ENCODE results near the gene ENOX1. TPM values are rescaled to one million over a fixed set of nuclear protein-coding genes. Genes with fewer than 3 reads are reported as not detected.

The ENOX1 gene
- total and polyA plus RNA-seq, 9 of the 15 experiments (the other 6 are each of a cell fraction or from before 2014, with no cell fraction given), result not detected

DNA sequence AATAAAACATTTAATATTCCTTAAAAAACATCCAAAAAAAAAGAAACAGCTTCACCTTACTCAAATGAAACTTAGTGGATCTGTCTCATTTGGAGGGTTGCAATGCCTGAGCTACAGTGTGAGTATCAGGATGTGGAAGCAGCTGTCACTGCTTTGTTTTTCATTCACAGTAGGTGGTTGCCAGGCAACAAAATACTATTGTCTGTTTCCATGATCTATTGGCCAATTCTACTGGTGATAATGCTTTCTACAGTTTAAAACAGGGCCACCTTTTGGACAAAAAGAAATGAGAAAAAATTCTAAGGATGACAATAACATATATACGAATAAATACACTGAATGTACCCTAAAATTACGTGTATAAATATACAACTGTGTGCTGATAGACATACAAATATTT lies 3.0 kb downstream of the ENOX1 start:
- Histone ChIP-seq H3K9me1 (ENCODE audit: control insufficient read depth, insufficient read depth, low read length) (no peaks in the 10 kb centered on the region), H3K27ac (ENCODE audit: extremely low read depth, low read depth, low read length) (no peak overlapping the region), H3K9me3 (replicated peaks; ENCODE audit: control insufficient read depth, insufficient read depth, low read depth, low read length) (no peaks in the 10 kb centered on the region), H2AFZ (ENCODE audit: low read depth, low read length) (no peak overlapping the region), H3K4me3 (no peak overlapping the region), H3K79me2 (ENCODE audit: control insufficient read depth, insufficient read depth, low read length) (no peaks in the 10 kb centered on the region), H4K20me1 (replicated peaks; ENCODE audit: control insufficient read depth, insufficient read depth, low read length) (no peaks in the 10 kb centered on the region), H3K4me2 (ENCODE audit: insufficient read depth, low read length) (no peak overlapping the region), H3K36me3 (ENCODE audit: control insufficient read depth, insufficient read depth, low read length) (no peaks in the 10 kb centered on the region), H3K27me3 (ENCODE audit: control insufficient read depth in 2 of 2, insufficient read depth in 2 of 2, low read length in 2 of 2) (no peaks in the 10 kb centered on the region), H3K9ac (ENCODE audit: insufficient read depth in 1 of 2, low read depth in 2 of 2, low read length in 2 of 2) (no peak overlapping the region), H3K4me1 (replicated peaks in 1 of 2; ENCODE audit: control insufficient read depth in 2 of 2, insufficient read depth in 2 of 2, low read length in 2 of 2) (no peaks in the 10 kb centered on the region; a peak in 1 of 5 replicates)
- in situ Hi-C loops (cut with MboI), result no loop called here
- TF ChIP-seq DDX20 (tag; IDR thresholded peaks at IDR 0.05; ENCODE audit: low read depth), result no peak
- TF ChIP-seq ZNF133 (CRISPR knock-in tag; IDR thresholded peaks at IDR 0.05), result no peak
- TF ChIP-seq USF1 (CRISPR knock-in tag; IDR thresholded peaks at IDR 0.05), result no peak
- TF ChIP-seq JUNB (CRISPR knock-in tag; conservative IDR thresholded peaks at IDR 0.05), result no peak
- TF ChIP-seq RFX1 (IDR thresholded peaks at IDR 0.05), result peak; percentile 20; the same call in 1 of the 2 replicates
- TF ChIP-seq HMG20B (CRISPR knock-in tag; IDR thresholded peaks at IDR 0.05), result no peak
- intact Hi-C loops (cut with micrococcal nuclease), result no loop called here
- no TSS peak for BruUV-seq (replicated peaks)
- ChIA-PET CTCF (ENCODE audit: low intra/inter-chr PET ratio) (no interaction called here), POLR2A (interaction anchor here (0.6 to 0.9 kb wide), 2 partner anchors 10 to 33 kb away, joined by 3 read pairs; no protein-coding TSS in a partner anchor)
- DNase-seq (ENCODE audit: extremely low read depth in 1 of 4, low spot score in 3 of 4) (no peak), ATAC-seq (no peak), FAIRE-seq (no peak)
- 0% methylated on average over 2 of the region's 2 CpGs for WGBS (ENCODE audit: insufficient coverage, low coverage, missing lambda C conversion rate)

DNA sequence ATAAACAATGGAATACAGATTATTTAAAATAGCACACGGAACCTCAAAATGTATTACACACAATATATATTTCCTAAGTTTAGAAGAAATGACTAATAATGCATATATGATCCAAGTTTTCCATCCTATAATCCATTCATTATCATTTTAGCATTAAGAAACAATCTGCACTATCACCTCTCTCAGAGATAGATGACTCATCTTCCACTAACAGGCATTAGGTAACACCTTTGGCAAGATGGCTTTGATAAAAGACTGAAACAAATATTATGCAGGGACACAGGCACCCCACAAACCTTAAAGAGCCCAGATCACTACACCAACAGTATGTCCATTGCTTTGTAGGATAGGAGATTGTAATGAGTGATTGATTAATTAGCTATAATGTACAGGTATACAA lies 4.1 kb downstream of the ENOX1 start:
- in situ Hi-C loops (cut with MboI), result no loop called here
- H3K4me3 ChIP-seq, result no peak overlapping the region
- no peaks in the 10 kb centered on the region for H3K27me3 ChIP-seq (ENCODE audit: control insufficient read depth in 2 of 2, insufficient read depth in 2 of 2, low read length in 2 of 2)
- H2AFZ ChIP-seq (ENCODE audit: low read depth, low read length), result no peak overlapping the region
- no peaks in the 10 kb centered on the region for H3K9me3 ChIP-seq (replicated peaks; ENCODE audit: control insufficient read depth, insufficient read depth, low read depth, low read length)
- FAIRE-seq, result no peak
- TF ChIP-seq MTA1 (IDR thresholded peaks at IDR 0.05; ENCODE audit: borderline replicate concordance) (no peak), POLR2H (tag; IDR thresholded peaks at IDR 0.05; ENCODE audit: low read depth) (no peak), CEBPZ (IDR thresholded peaks at IDR 0.05; ENCODE audit: borderline replicate concordance, low read depth, low read length) (no peak), ZKSCAN3 (CRISPR knock-in tag; IDR thresholded peaks at IDR 0.05) (no peak), HMG20A (CRISPR knock-in tag; conservative IDR thresholded peaks at IDR 0.05) (no peak)
- no peaks in the 10 kb centered on the region; a peak in 1 of 5 replicates for H3K4me1 ChIP-seq (replicated peaks in 1 of 2; ENCODE audit: control insufficient read depth in 2 of 2, insufficient read depth in 2 of 2, low read length in 2 of 2)
- no peak for ATAC-seq
- H3K9me1 ChIP-seq (ENCODE audit: control insufficient read depth, insufficient read depth, low read length), result no peaks in the 10 kb centered on the region
- H3K79me2 ChIP-seq (ENCODE audit: control insufficient read depth, insufficient read depth, low read length), result no peaks in the 10 kb centered on the region
- H3K4me2 ChIP-seq (ENCODE audit: insufficient read depth, low read length), result no peak overlapping the region
- H3K36me3 ChIP-seq (ENCODE audit: control insufficient read depth, insufficient read depth, low read length), result no peaks in the 10 kb centered on the region
- no peak overlapping the region for H3K9ac ChIP-seq (ENCODE audit: insufficient read depth in 1 of 2, low read depth in 2 of 2, low read length in 2 of 2)
- no peaks in the 10 kb centered on the region for H4K20me1 ChIP-seq (replicated peaks; ENCODE audit: control insufficient read depth, insufficient read depth, low read length)
- intact Hi-C loops (cut with micrococcal nuclease), result no loop called here
- no peak for DNase-seq (ENCODE audit: extremely low read depth in 1 of 4, low spot score in 3 of 4)
- no TSS peak for BruUV-seq (replicated peaks)
- H3K27ac ChIP-seq (ENCODE audit: extremely low read depth, low read depth, low read length), result no peak overlapping the region
- 0% methylated on average over 1 of the region's 1 CpG for WGBS (ENCODE audit: insufficient coverage, low coverage, missing lambda C conversion rate)
- CTCF ChIA-PET (ENCODE audit: low intra/inter-chr PET ratio), result no interaction called here
- POLR2A ChIA-PET, result interaction anchor here (0.9 kb wide), 1 partner anchor 9 kb away, joined by 3 read pairs; no protein-coding TSS in a partner anchor
